HFF-Myc (cell line): ENCODE results near the gene DNAH14.

Experiments
- DNase-seq: peaks from one replicate; pipeline ENCODE4 v3.0.0-alpha.2; 2011; ENCODE audit warnings: low read depth; ENCODE audit errors: extremely low read depth
- H3K4me3 ChIP-seq: replicated peaks from 2 replicates; pipeline ENCODE4 v1.5.1; 2011; ENCODE audit warnings: low read depth, mild to moderate bottlenecking, control low read depth, low read length
- TF ChIP-seq, protein P1 (sequence below): IDR thresholded peaks from 2 replicates; pipeline ENCODE4 v1.5.1; 2012; ENCODE audit warnings: mild to moderate bottlenecking, low read depth, low read length, control low read depth; ENCODE audit errors: missing control alignments

Gene DNAH14

DNA sequence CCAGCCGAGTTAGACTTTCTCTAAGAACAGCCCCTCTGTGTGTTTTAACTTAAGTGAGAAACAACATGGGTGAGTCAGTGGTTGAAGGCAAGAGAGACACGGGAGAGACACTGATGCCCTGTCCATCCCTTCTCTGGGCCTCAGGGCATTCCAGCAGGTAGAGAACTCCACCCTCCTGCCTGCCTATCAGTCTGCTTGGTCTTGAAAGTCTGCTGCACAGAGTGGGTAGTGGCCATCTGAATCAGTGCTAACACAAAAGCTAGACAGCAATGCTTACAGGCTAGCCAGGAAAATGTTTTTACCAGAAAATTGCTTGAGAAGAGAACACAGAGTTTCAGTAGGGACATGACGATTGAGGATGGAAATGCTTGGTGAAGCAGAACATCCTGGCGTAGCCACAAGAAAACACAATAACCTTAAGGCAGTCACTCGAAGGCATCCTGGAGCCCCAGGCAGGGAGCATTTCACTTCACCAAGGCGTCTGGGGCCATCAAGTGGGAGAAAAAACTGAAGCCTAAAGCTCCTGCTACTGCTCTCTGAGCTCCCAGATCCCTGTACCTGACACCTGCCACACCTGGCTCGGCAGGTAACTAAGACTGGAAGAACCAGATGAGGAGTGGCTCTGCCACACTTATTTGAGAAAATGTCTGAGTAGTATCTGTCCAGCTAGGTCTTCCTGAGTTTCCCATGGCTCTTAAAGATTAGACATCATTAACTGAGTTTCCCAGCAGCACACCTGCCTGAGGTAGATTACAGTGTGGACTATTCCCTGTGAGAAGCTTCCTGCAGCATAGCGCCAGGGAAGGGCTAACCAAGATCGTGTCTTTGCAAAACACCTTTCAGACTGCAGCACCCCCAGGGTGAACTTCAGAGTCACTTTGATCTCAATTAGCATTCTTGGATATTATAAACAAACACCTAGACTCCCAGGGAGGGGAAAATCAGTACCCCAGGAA, 516.4 kb downstream of the DNAH14 start:
- H3K4me3 ChIP-seq = no peak overlapping the region
- DNase-seq = no peak
- TF ChIP-seq, protein P1, sequence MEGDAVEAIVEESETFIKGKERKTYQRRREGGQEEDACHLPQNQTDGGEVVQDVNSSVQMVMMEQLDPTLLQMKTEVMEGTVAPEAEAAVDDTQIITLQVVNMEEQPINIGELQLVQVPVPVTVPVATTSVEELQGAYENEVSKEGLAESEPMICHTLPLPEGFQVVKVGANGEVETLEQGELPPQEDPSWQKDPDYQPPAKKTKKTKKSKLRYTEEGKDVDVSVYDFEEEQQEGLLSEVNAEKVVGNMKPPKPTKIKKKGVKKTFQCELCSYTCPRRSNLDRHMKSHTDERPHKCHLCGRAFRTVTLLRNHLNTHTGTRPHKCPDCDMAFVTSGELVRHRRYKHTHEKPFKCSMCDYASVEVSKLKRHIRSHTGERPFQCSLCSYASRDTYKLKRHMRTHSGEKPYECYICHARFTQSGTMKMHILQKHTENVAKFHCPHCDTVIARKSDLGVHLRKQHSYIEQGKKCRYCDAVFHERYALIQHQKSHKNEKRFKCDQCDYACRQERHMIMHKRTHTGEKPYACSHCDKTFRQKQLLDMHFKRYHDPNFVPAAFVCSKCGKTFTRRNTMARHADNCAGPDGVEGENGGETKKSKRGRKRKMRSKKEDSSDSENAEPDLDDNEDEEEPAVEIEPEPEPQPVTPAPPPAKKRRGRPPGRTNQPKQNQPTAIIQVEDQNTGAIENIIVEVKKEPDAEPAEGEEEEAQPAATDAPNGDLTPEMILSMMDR = no peak

DNA sequence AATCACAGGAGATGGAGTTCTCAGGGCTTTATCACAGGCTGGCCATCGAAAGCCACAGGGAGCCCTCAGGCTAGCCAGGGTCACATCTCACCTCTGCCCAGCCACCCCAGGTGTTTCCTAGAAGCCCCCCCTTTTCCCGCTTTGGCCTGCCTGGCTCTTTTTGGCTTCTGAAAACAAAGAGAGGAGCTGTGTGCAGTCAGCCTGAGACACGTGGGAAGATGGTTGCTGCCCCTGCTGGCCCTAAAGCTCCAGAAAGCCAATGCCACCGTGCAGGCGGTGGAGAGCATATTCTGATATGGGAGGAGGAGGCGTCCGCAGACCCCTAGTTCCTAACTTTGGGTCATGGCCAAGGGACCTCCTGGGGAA, 517.1 kb downstream of the DNAH14 start:
- no peak for DNase-seq
- TF ChIP-seq, protein P1 = no peak
- no peak overlapping the region for H3K4me3 ChIP-seq

DNA sequence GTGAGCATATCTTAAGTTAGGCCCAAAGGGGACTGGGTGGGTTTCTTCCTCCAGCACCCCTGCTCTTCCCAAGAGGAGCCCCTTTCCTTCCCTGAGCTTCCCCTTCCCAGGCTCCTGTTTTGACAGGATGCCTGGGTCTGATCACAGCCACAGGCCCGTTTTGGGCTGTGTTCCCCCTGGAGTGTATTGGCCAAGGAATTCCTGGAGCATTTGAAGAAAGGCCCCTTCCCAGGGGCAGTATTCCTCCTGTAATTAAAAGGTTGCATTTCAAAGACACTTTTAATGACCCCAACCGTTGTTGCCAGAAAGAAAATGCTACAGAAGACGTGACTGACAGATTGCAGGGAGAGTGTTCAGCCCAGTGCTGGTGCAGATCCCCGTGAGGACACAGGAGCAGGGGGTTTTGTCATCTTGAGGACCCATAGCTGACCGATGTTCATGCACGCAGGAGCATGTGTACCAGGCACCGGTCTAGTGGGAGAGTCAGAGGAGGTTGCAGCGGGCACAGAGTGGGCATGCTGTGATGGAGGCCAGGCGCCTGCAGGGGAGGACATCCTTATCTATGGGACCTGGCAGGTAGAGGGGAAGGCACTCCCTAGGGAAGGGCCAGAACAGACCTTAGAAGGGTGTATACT, 517.6 kb downstream of the DNAH14 start:
- DNase-seq = no peak
- TF ChIP-seq, protein P1 = no peak
- H3K4me3 ChIP-seq = no peak overlapping the region

- no peak overlapping the region for H3K4me3 ChIP-seq
- TF ChIP-seq, protein P1 = no peak
- DNase-seq = no peak
These were observed 518.2 kb downstream of the DNAH14 start for GRCh38 chr1:225447650-225448089.

DNA sequence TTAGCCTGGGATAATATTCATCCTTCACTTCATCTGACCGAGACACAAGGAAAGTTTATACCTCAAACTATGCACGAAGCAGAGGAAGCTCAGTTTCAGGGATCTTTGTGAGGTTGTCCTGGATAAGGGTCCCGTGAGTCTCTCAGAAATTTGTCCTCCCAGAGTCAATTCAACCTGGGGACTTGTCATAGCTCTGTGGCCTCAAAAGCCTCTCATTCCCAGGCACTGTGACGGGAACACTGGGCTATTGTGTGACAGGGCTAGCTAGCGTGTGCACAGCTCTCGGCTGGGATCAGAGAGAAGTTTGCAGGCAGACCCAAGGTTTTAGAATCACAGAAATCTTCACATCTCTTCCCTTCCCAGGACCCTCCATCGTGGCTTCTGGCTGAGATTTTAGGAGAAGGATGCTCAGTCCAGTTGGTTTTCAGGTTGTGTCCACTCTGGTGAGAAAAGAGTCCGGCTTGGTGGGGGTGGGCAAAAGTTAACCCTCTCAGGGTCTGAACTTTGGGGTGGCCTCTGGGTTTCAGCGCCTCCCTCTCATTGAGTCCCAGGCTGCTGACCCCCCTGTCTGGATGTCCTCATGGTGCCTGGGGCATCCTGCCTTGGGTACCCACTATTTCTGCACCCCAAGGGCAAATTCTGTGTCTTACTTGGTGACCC, 518.8 kb downstream of the DNAH14 start:
- no peak overlapping the region for H3K4me3 ChIP-seq
- DNase-seq = no peak
- TF ChIP-seq, protein P1 = no peak
